LNCAP (cell line): Measurements from ENCODE around the gene GNA12.

ENCODE experiments used
- TF ChIP-seq, protein P1 (sequence below): fragments of 450-650 bp; IDR thresholded peaks from 2 replicates; pipeline ENCODE4 v1.5.1; 2017; ENCODE audit warnings: mild to moderate bottlenecking

GNA12 gene, protein sequence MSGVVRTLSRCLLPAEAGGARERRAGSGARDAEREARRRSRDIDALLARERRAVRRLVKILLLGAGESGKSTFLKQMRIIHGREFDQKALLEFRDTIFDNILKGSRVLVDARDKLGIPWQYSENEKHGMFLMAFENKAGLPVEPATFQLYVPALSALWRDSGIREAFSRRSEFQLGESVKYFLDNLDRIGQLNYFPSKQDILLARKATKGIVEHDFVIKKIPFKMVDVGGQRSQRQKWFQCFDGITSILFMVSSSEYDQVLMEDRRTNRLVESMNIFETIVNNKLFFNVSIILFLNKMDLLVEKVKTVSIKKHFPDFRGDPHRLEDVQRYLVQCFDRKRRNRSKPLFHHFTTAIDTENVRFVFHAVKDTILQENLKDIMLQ

DNA sequence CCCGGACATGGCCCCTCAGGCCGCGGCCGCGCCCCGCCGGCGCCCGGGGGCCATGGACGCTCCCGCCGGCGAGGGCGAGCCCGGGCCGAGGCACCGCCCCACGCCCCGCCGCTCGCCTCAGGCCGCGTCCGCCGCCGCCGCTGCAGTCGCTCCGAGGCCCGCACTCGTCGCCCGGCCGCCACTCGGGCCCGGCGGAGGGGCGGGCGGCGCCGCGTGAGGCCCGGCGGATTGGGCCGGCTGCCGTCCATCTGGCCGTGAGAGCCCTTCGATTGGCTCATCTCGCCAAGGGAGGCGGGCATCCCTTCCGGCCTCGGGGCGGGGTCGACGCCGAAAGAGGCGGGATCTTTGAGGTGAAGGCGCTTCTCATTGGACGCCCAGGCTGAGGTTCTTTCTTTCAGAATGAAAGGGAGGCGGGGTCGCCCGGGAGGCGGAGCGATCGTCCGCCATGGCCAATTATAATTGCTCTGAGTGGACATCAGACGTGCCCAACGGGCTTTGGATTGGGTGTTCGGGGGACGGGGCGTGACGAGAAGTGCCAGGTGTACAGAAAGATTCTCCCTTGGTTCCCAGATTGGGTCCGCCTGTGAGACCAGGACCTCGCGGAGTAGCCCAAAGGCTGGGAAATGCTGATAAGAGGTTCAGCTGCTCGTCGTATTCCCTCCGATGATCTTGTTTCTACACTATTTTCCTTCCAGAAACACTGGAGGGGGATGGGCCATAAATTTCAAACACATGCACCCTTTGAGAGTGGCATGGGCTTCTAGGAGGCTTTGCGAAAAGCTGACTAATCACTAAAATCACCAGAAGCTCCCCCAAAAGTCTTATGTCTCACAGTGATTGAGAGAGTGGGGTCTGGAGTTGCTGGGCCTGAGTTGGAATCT, at the start of gene GNA12:
Gene GNA12 (minus strand): TSS at position 156 of the 881 bp plus-strand sequence. CDS start 147 bp downstream, at position 9.
- TF ChIP-seq, protein P1, sequence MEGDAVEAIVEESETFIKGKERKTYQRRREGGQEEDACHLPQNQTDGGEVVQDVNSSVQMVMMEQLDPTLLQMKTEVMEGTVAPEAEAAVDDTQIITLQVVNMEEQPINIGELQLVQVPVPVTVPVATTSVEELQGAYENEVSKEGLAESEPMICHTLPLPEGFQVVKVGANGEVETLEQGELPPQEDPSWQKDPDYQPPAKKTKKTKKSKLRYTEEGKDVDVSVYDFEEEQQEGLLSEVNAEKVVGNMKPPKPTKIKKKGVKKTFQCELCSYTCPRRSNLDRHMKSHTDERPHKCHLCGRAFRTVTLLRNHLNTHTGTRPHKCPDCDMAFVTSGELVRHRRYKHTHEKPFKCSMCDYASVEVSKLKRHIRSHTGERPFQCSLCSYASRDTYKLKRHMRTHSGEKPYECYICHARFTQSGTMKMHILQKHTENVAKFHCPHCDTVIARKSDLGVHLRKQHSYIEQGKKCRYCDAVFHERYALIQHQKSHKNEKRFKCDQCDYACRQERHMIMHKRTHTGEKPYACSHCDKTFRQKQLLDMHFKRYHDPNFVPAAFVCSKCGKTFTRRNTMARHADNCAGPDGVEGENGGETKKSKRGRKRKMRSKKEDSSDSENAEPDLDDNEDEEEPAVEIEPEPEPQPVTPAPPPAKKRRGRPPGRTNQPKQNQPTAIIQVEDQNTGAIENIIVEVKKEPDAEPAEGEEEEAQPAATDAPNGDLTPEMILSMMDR: no peak

DNA sequence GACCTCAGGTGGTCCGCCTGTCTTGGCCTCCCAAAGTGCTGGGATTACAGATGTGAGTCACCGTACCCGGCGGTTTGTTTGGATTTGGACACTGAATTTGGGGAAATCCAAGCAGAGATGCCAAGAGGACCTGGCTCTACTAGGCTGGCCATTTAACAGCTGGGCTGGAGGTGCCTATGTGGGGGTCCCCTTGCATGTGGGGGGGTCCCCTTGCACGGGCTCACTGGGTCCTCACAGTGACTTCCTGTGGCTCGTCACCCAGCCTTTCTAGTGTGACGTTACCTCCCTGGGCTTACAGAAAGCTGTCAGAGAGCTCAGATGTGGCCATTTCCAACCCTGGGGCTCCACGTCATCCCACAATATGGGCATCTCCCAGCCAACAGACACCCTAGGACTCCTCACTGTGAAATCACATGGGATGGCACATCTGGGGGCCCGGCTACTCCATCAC, 49.3 kb upstream of the GNA12 start:
- TF ChIP-seq, protein P1: no peak

DNA sequence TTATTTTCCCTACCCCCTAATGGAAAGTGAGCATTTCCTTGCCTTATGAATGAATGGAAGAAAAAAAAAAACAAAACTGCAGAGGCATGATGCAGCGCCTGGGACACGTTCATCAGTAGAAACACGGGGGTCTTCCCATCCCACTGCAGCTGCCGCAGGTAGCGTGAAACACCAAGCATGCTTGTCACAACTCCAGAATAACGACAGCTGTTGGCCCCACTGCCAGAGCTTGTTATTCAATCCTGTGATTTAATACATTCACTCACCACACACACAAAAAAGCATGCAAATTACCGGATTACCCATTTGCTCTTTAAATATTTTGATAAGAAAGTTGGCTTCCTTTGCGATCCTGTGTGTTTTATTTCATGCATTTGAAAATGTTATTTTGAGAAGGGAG, 48.4 kb upstream of the GNA12 start:
- TF ChIP-seq, protein P1: no peak

DNA sequence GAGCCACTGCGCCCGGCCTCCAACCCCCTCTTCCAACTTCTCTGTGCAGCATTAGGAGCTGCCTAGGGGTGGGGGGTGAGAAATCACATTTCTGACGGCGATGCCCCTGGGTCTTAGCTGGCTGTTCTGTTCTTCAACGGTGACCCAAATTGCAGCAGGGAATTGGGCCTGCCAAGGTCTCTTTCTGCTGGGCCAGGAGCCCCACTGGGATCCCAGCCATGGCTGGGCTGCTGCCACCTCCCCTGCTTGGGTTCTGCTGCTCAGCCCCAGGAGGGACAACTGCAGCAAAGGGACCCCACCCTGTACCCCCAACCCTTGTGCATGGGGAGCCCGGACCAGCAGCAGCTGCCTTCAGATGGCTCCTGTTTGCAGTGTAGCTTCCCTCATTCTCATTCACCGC, 43.7 kb upstream of the GNA12 start:
- TF ChIP-seq, protein P1: no peak

DNA sequence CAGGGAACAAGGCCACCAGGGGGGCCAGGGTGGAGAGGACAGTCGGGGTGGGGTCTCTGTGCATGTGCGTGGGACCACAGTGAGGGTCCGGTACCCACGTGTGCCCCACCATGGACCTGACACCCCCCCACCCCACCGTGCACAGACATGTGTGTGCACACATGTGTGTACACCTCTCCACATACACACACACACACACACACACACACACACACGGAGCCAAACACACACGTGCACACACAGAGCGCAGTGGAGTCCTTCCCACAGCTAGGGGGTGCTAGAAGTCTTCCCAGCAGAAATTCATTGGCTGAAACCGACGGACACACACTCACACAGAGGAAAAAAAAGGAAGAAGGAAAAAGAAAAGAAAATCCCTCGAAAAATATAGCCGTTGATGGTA, 42.8 kb upstream of the GNA12 start:
- TF ChIP-seq, protein P1: peak; percentile 95

DNA sequence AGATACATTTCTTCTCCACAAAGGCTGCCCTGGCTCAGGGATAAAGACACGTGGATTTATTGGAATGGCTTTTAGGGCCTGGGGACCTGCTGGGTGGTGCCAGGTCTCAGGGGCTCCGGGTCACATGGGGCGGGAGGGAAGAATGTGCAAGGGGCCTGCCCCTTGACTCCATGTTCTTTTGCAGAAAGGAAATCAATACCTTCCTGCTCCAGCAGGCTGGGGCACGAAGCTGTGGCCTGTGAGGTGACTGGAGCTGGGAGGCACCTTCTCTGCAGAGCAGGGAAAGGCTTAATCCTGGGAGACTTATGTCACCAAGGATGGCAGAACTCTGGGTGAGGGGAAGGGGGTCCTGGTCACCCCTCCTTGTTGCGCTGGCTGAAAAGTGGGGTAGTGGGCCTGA, 42.3 kb upstream of the GNA12 start:
- TF ChIP-seq, protein P1: no peak

DNA sequence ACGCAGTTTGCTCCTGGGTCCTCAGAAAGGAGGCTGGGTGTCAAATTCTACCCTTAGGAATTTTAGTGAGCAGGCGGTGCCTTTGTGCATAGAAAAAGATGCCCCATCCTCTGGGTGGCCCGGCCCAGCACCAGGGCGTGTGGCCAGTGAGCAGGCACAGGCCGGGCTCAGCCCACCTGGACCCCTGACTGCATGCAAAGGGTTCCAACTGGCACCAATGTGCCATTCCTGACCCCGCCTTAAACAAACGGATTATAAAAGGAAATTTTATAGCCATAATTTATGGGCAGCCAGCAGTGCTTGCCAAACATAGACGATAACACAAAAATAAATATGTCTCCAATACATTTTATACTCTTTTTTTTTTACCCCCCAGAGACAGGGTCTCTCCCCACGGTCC, 40.1 kb upstream of the GNA12 start:
- TF ChIP-seq, protein P1: no peak
